HAP-1 (cell line): Measurements from ENCODE around the gene MYO1B.

Experiments
- DNase-seq, 2 experiments: peaks; one replicate each; pipeline ENCODE4 v3.0.0-alpha.2; 2016 to 2020; ENCODE audit warnings: low spot score in 2 of 2
- H3K27me3 ChIP-seq: fragments of 250-450 bp; sonication (Bioruptor Pico); 2 replicates; pipeline ENCODE4 v1.5.1; 2020; ENCODE audit warnings: low read depth, mild to moderate bottlenecking, moderate library complexity
- H3K36me3 ChIP-seq: fragments of 250-450 bp; sonication (Bioruptor Pico); replicated peaks from 2 replicates; pipeline ENCODE4 v1.5.1; 2020; ENCODE audit warnings: mild to moderate bottlenecking
- H3K4me1 ChIP-seq: fragments of 250-450 bp; sonication (Bioruptor Pico); 2 replicates; pipeline ENCODE4 v1.5.1; 2020; ENCODE audit warnings: mild to moderate bottlenecking
- H3K4me3 ChIP-seq: fragments of 250-450 bp; sonication (Bioruptor Pico); 2 replicates; pipeline ENCODE4 v1.5.1; 2020; ENCODE audit warnings: mild to moderate bottlenecking, moderate library complexity
- H3K9me3 ChIP-seq: fragments of 250-450 bp; sonication (Bioruptor Pico); 2 replicates; pipeline ENCODE4 v1.5.1; 2020; ENCODE audit warnings: mild to moderate bottlenecking, moderate library complexity
- in situ Hi-C: fragments of 300-500 bp; cut with MboI; formaldehyde crosslinking; loops from 3 replicates; pipeline ENCODE4 v1.14.3; 2020; ENCODE audit warnings: low sequenced_read_pairs, inconsistent platforms, mixed read lengths

The MYO1B gene

GRCh38 chr2:191417746-191418145 is 172.5 kb downstream of the MYO1B start:
- Histone ChIP-seq H3K27me3 (no peaks in the 10 kb centered on the region), H3K4me3 (no peak overlapping the region), H3K4me1 (no peaks in the 10 kb centered on the region), H3K36me3 (no peaks in the 10 kb centered on the region; the same call in 1 of the 2 replicates), H3K9me3 (no peaks in the 10 kb centered on the region)
- in situ Hi-C loops: no loop called here
- no peak for DNase-seq

- in situ Hi-C loops: no loop called here
These were observed 176.7 kb downstream of the MYO1B start for GRCh38 chr2:191421950-191422349.

GRCh38 chr2:191427031-191427430 is 181.8 kb downstream of the MYO1B start:
- no peaks in the 10 kb centered on the region for H3K9me3 ChIP-seq
- in situ Hi-C loops: no loop called here

More at GRCh38 chr2:191421950-191422349, 176.7 kb downstream of the MYO1B start:
- Histone ChIP-seq H3K9me3 (no peaks in the 10 kb centered on the region), H3K4me3 (no peak overlapping the region), H3K36me3 (no peaks in the 10 kb centered on the region), H3K27me3 (no peaks in the 10 kb centered on the region), H3K4me1 (no peaks in the 10 kb centered on the region)
- DNase-seq: no peak

GRCh38 chr2:191428141-191428540 is 182.9 kb downstream of the MYO1B start:
- no peaks in the 10 kb centered on the region for H3K36me3 ChIP-seq
- H3K9me3 ChIP-seq: no peaks in the 10 kb centered on the region
- H3K4me1 ChIP-seq: no peaks in the 10 kb centered on the region
- in situ Hi-C loops: no loop called here
- no peak for DNase-seq
- H3K27me3 ChIP-seq: no peaks in the 10 kb centered on the region
- H3K4me3 ChIP-seq: no peak overlapping the region

More at GRCh38 chr2:191427031-191427430, 181.8 kb downstream of the MYO1B start:
- DNase-seq: no peak
- Histone ChIP-seq H3K27me3 (no peaks in the 10 kb centered on the region), H3K4me1 (no peaks in the 10 kb centered on the region), H3K36me3 (no peaks in the 10 kb centered on the region), H3K4me3 (no peak overlapping the region)

- H3K27me3 ChIP-seq: no peaks in the 10 kb centered on the region
- in situ Hi-C loops: no loop called here
- H3K4me3 ChIP-seq: no peak overlapping the region
- no peak for DNase-seq
- H3K9me3 ChIP-seq: no peaks in the 10 kb centered on the region
- no peaks in the 10 kb centered on the region for H3K4me1 ChIP-seq
- H3K36me3 ChIP-seq: no peaks in the 10 kb centered on the region
These were observed 185.3 kb downstream of the MYO1B start for GRCh38 chr2:191430476-191430875.

- Histone ChIP-seq H3K4me3 (no peak overlapping the region), H3K9me3 (no peaks in the 10 kb centered on the region), H3K36me3 (no peaks in the 10 kb centered on the region), H3K27me3 (no peaks in the 10 kb centered on the region), H3K4me1 (no peaks in the 10 kb centered on the region)
- DNase-seq: no peak
- in situ Hi-C loops: no loop called here
These were observed 186.9 kb downstream of the MYO1B start for GRCh38 chr2:191432121-191432520.

- DNase-seq: no peak
- Histone ChIP-seq H3K4me1 (no peaks in the 10 kb centered on the region), H3K27me3 (peaks cover 3% of the 10 kb centered on the region; the same call in 1 of the 2 replicates), H3K4me3 (no peak overlapping the region), H3K36me3 (no peaks in the 10 kb centered on the region), H3K9me3 (no peaks in the 10 kb centered on the region)
- in situ Hi-C loops: no loop called here
These were observed 188.9 kb downstream of the MYO1B start for GRCh38 chr2:191434072-191434471.

GRCh38 chr2:191435141-191435540 is 189.9 kb downstream of the MYO1B start:
- no peak for DNase-seq
- Histone ChIP-seq H3K27me3 (peaks cover 3% of the 10 kb centered on the region; the same call in 1 of the 2 replicates), H3K9me3 (no peaks in the 10 kb centered on the region), H3K4me1 (no peaks in the 10 kb centered on the region), H3K4me3 (no peak overlapping the region), H3K36me3 (no peaks in the 10 kb centered on the region)
- in situ Hi-C loops: no loop called here

- in situ Hi-C loops: no loop called here
- H3K4me3 ChIP-seq: no peak overlapping the region
- H3K4me1 ChIP-seq: no peaks in the 10 kb centered on the region
- no peak for DNase-seq
- no peaks in the 10 kb centered on the region for H3K9me3 ChIP-seq
- H3K36me3 ChIP-seq: no peaks in the 10 kb centered on the region
- peaks cover 3% of the 10 kb centered on the region; the same call in 1 of the 2 replicates for H3K27me3 ChIP-seq
These were observed 191.3 kb downstream of the MYO1B start for GRCh38 chr2:191436368-191437055.

- H3K9me3 ChIP-seq: no peaks in the 10 kb centered on the region
- no peak for DNase-seq
- H3K4me1 ChIP-seq: no peaks in the 10 kb centered on the region
- H3K27me3 ChIP-seq: peaks cover 3% of the 10 kb centered on the region; the same call in 1 of the 2 replicates
- no peaks in the 10 kb centered on the region for H3K36me3 ChIP-seq
- H3K4me3 ChIP-seq: no peak overlapping the region
- in situ Hi-C loops: no loop called here
These were observed 194.3 kb downstream of the MYO1B start for GRCh38 chr2:191439481-191439880.

- Histone ChIP-seq H3K27me3 (peaks cover 3% of the 10 kb centered on the region), H3K36me3 (no peaks in the 10 kb centered on the region), H3K9me3 (no peaks in the 10 kb centered on the region), H3K4me1 (no peaks in the 10 kb centered on the region), H3K4me3 (no peak overlapping the region)
- no peak for DNase-seq
- in situ Hi-C loops: no loop called here
These were observed 196.5 kb downstream of the MYO1B start for GRCh38 chr2:191441496-191442214.

- DNase-seq: no peak
- H3K36me3 ChIP-seq: no peaks in the 10 kb centered on the region
- in situ Hi-C loops: no loop called here
- no peak overlapping the region for H3K4me3 ChIP-seq
- no peaks in the 10 kb centered on the region for H3K4me1 ChIP-seq
- no peaks in the 10 kb centered on the region; the same call in 1 of the 2 replicates for H3K27me3 ChIP-seq
- H3K9me3 ChIP-seq: no peaks in the 10 kb centered on the region
These were observed 198.2 kb downstream of the MYO1B start for GRCh38 chr2:191443446-191443845.

GRCh38 chr2:191446910-191447309 is 201.7 kb downstream of the MYO1B start:
- in situ Hi-C loops: no loop called here
- DNase-seq: no peak
- Histone ChIP-seq H3K4me1 (no peaks in the 10 kb centered on the region), H3K4me3 (no peak overlapping the region), H3K9me3 (no peaks in the 10 kb centered on the region), H3K36me3 (no peaks in the 10 kb centered on the region), H3K27me3 (no peaks in the 10 kb centered on the region; the same call in 1 of the 2 replicates)

- Histone ChIP-seq H3K9me3 (no peaks in the 10 kb centered on the region), H3K4me1 (no peaks in the 10 kb centered on the region), H3K36me3 (no peaks in the 10 kb centered on the region), H3K27me3 (no peaks in the 10 kb centered on the region; the same call in 1 of the 2 replicates), H3K4me3 (no peak overlapping the region)
- DNase-seq: no peak
- in situ Hi-C loops: no loop called here
These were observed 205.9 kb downstream of the MYO1B start for GRCh38 chr2:191451116-191451515.
